AG20443 (cell line): ENCODE measurements around the gene HSPB1.
"Not testable (repeated sequence)": the region's sequence is repeated elsewhere in the genome, so short reads cannot be mapped to it uniquely, and the experiment has no call there.

Experiments used
- DNase-seq: peaks from one replicate; pipeline ENCODE4 v3.0.0; 2012; ENCODE audit warnings: low spot score, mixed read lengths

Gene HSPB1

GRCh38 chr7:76309341-76310101 lies 7.0 kb downstream of the HSPB1 start:
- not testable (repeated sequence) for DNase-seq

- DNase-seq = no peak
Measured at GRCh38 chr7:76310102-76310957, 7.9 kb downstream of the HSPB1 start.

GRCh38 chr7:76311838-76312237 lies 9.4 kb downstream of the HSPB1 start:
- not testable (repeated sequence) for DNase-seq

- peak; percentile 92 for DNase-seq
Measured at GRCh38 chr7:76314042-76314721, 11.7 kb downstream of the HSPB1 start.

- DNase-seq = not testable (repeated sequence)
Measured at GRCh38 chr7:76314740-76315139, 12.3 kb downstream of the HSPB1 start.

- DNase-seq = no peak
Measured at GRCh38 chr7:76315364-76315763, 12.9 kb downstream of the HSPB1 start.

GRCh38 chr7:76316984-76317781 lies 14.7 kb downstream of the HSPB1 start:
- no peak for DNase-seq

GRCh38 chr7:76317782-76318487 lies 15.5 kb downstream of the HSPB1 start:
- peak; percentile 98 for DNase-seq

- DNase-seq = peak; percentile 92
Measured at GRCh38 chr7:76318488-76319353, 16.2 kb downstream of the HSPB1 start.

GRCh38 chr7:76325092-76325491 lies 22.6 kb downstream of the HSPB1 start:
- no peak for DNase-seq

GRCh38 chr7:76325811-76326210 lies 23.3 kb downstream of the HSPB1 start:
- DNase-seq = no peak

- DNase-seq = no peak
Measured at GRCh38 chr7:76326646-76327233, 24.3 kb downstream of the HSPB1 start.

GRCh38 chr7:76327610-76328009 lies 25.1 kb downstream of the HSPB1 start:
- no peak for DNase-seq

- DNase-seq = no peak
Measured at GRCh38 chr7:76328389-76328788, 25.9 kb downstream of the HSPB1 start.

- no peak for DNase-seq
Measured at GRCh38 chr7:76329479-76329878, 27.0 kb downstream of the HSPB1 start.

- no peak for DNase-seq
Measured at GRCh38 chr7:76330261-76330660, 27.8 kb downstream of the HSPB1 start.

- no peak for DNase-seq
Measured at GRCh38 chr7:76330673-76331072, 28.2 kb downstream of the HSPB1 start.

GRCh38 chr7:76332078-76332477 lies 29.6 kb downstream of the HSPB1 start:
- no peak for DNase-seq

- DNase-seq = no peak
Measured at GRCh38 chr7:76333511-76334101, 31.1 kb downstream of the HSPB1 start.
